HepG2 (cell line): Measurements from ENCODE around the gene RHBDF2. TPM values are rescaled to one million over a fixed set of nuclear protein-coding genes. Genes with fewer than 3 reads are reported as not detected.

Experiments
- DMAP1 ChIP-seq: IDR thresholded peaks from 2 replicates; pipeline ENCODE4 v1.6.1; 2016
- FOXK2 ChIP-seq: fragments of 450-650 bp; IDR thresholded peaks from 2 replicates; pipeline ENCODE4 v1.6.1; 2016
- GRHL1 ChIP-seq: sonication (generic); formaldehyde crosslinking; conservative IDR thresholded peaks from 2 replicates; pipeline ENCODE4 v1.8.0; 2022; ENCODE audit warnings: missing genetic modification reagents
- HNRNPL ChIP-seq: fragments of 200-400 bp; formaldehyde crosslinking; IDR thresholded peaks from 2 replicates; pipeline ENCODE4 v1.6.1; 2017; ENCODE audit warnings: mild to moderate bottlenecking, low read depth, low read length
- JARID2 ChIP-seq: sonication (generic); formaldehyde crosslinking; IDR thresholded peaks from 2 replicates; pipeline ENCODE4 v1.8.1; 2023; ENCODE audit warnings: missing genetic modification reagents, inconsistent platforms; ENCODE audit not compliant: insufficient replicate concordance
- MAX ChIP-seq: IDR thresholded peaks from 2 replicates; pipeline ENCODE4 v1.6.1; 2012; ENCODE audit warnings: inconsistent platforms
- PHF20 ChIP-seq: sonication (generic); formaldehyde crosslinking; IDR thresholded peaks from 2 replicates; pipeline ENCODE4 v1.5.0; 2020; ENCODE audit warnings: mild to moderate bottlenecking, missing genetic modification reagents
- POGZ ChIP-seq: sonication (generic); formaldehyde crosslinking; IDR thresholded peaks from 2 replicates; pipeline ENCODE4 v1.4.0; 2020; ENCODE audit warnings: mild to moderate bottlenecking, missing genetic modification reagents
- RBM39 ChIP-seq: fragments of 200-400 bp; formaldehyde crosslinking; IDR thresholded peaks from one replicate; pipeline ENCODE4 v1.6.1; 2018; ENCODE audit warnings: antibody characterized with exemption, mild to moderate bottlenecking, low read depth, low read length; ENCODE audit not compliant: poor library complexity, severe bottlenecking
- SMARCC2 ChIP-seq: fragments of 450-650 bp; IDR thresholded peaks from 2 replicates; pipeline ENCODE4 v1.6.1; 2017; ENCODE audit warnings: antibody characterized with exemption, mild to moderate bottlenecking
- SUZ12 ChIP-seq: fragments of 150-350 bp; IDR thresholded peaks from 2 replicates; pipeline ENCODE4 v1.6.1; 2014; ENCODE audit warnings: low read depth, low read length
- TCF7L2 ChIP-seq: IDR thresholded peaks from 2 replicates; pipeline ENCODE4 v1.6.1; 2011; ENCODE audit warnings: mild to moderate bottlenecking, low read depth, low read length, moderate library complexity
- ZFX ChIP-seq: sonication (generic); formaldehyde crosslinking; IDR thresholded peaks from 2 replicates; pipeline ENCODE4 v1.4.0; 2020; ENCODE audit warnings: mild to moderate bottlenecking, low read depth, missing genetic modification reagents, moderate library complexity
- ZNF138 ChIP-seq: sonication (generic); formaldehyde crosslinking; IDR thresholded peaks from 2 replicates; pipeline ENCODE4 v1.5.0; 2020; ENCODE audit warnings: mild to moderate bottlenecking, low read depth, missing genetic modification reagents
- ZNF318 ChIP-seq: sonication (generic); formaldehyde crosslinking; IDR thresholded peaks from 2 replicates; pipeline ENCODE4 v1.4.0; 2020; ENCODE audit warnings: mild to moderate bottlenecking, missing genetic modification reagents
- ZNF678 ChIP-seq: sonication (generic); formaldehyde crosslinking; IDR thresholded peaks from 2 replicates; pipeline ENCODE4 v1.4.0; 2020; ENCODE audit warnings: mild to moderate bottlenecking, missing genetic modification reagents
- ZNF737 ChIP-seq: sonication (generic); formaldehyde crosslinking; IDR thresholded peaks from 2 replicates; pipeline ENCODE4 v1.5.0; 2020; ENCODE audit warnings: missing genetic modification reagents, mild to moderate bottlenecking, borderline replicate concordance
- ZNF761 ChIP-seq: sonication (generic); formaldehyde crosslinking; conservative IDR thresholded peaks from 2 replicates; pipeline ENCODE4 v1.4.0; 2020; ENCODE audit warnings: mild to moderate bottlenecking, missing genetic modification reagents
- ZNF772 ChIP-seq: sonication (generic); formaldehyde crosslinking; IDR thresholded peaks from 2 replicates; pipeline ENCODE4 v1.5.0; 2020; ENCODE audit warnings: mild to moderate bottlenecking, missing genetic modification reagents
- ZNF775 ChIP-seq: sonication (generic); formaldehyde crosslinking; IDR thresholded peaks from 2 replicates; pipeline ENCODE4 v1.4.0; 2020; ENCODE audit warnings: missing genetic modification reagents, mild to moderate bottlenecking, moderate library complexity, borderline replicate concordance
- polyA plus RNA-seq, 8 experiments: library from polyadenylated mRNA; depleted of rRNA in 3 of 8; stranded (reverse) in 7 of 8; unstranded in 1 of 8; fragments of >200 nt; fragmentation: Illumina TruSeq in 4 of 8; extraction: Trizol in 4 of 8; gene quantifications; 2 replicates each; pipeline versions ENCODE4 v1.2.1 to v1.2.3, GENCODE V29; 2011 to 2016; ENCODE audit warnings: low read depth in 4 of 8, missing spikeins in 1 of 8, mixed read lengths in 1 of 8; ENCODE audit not compliant: insufficient read depth in 1 of 8
- total RNA-seq, 5 experiments: library from RNA; depleted of rRNA; stranded (reverse); fragments of >200 nt; fragmentation: Illumina TruSeq; extraction: Trizol; gene quantifications; 2 replicates each; pipeline ENCODE4 v1.2.3, GENCODE V29; 2016; ENCODE audit warnings: low read depth in 1 of 5

RHBDF2 gene
- total and polyA plus RNA-seq, 2 of the 13 experiments (the other 11 are each of a cell fraction or from before 2014, with no cell fraction given): 7.8 to 24.2 TPM

- 0 out of 2 replicates have a peak, but pooled peaks have one; percentile 16 for TF ChIP-seq MAX
- no peak for TF ChIP-seq PHF20 (CRISPR knock-in tag)
- no peak for TF ChIP-seq POGZ (CRISPR knock-in tag)
- TF ChIP-seq HNRNPL: peak; percentile 88
- peak; percentile 83 for TF ChIP-seq ZNF138 (CRISPR knock-in tag)
- TF ChIP-seq ZNF775 (CRISPR knock-in tag): no peak
- TF ChIP-seq ZNF737: no peak
- peak; percentile 31; the same call in 1 of the 2 replicates for TF ChIP-seq ZFX (CRISPR knock-in tag)
- TF ChIP-seq FOXK2: no peak
- TF ChIP-seq ZNF761: 0 out of 2 replicates have a peak, but pooled peaks have one; percentile 27
- no peak for TF ChIP-seq SUZ12
- TF ChIP-seq ZNF772 (CRISPR knock-in tag): 0 out of 2 replicates have a peak, but pooled peaks have one; percentile 82
- TF ChIP-seq RBM39: peak; percentile 56
- no peak for TF ChIP-seq TCF7L2
- no peak for TF ChIP-seq ZNF678 (CRISPR knock-in tag)
- 0 out of 2 replicates have a peak, but pooled peaks have one; percentile 46 for TF ChIP-seq ZNF318 (CRISPR knock-in tag)
- no peak for TF ChIP-seq GRHL1 (CRISPR knock-in tag)
- TF ChIP-seq SMARCC2: no peak
- TF ChIP-seq JARID2 (CRISPR knock-in tag): no peak
- no peak for TF ChIP-seq DMAP1 (CRISPR knock-in tag)
Observed at GRCh38 chr17:76529224-76530094, 28.2 kb upstream of the RHBDF2 start (continued).
